ENCODE measurements around the gene GALNT17.
"Not testable (repeated sequence)": the region's sequence is repeated elsewhere in the genome, so short reads cannot be mapped to it uniquely, and the experiment has no call there.

The GALNT17 gene

GRCh38 chr7:71237945-71238344, 106.0 kb downstream of the GALNT17 start:
- no peak for DNase-seq

- no peak for DNase-seq
Observed at GRCh38 chr7:71238581-71239295, 106.8 kb downstream of the GALNT17 start.

GRCh38 chr7:71239586-71240268, 107.8 kb downstream of the GALNT17 start:
- DNase-seq, result peak; percentile 4

GRCh38 chr7:71243736-71244410, 111.9 kb downstream of the GALNT17 start:
- no peak for DNase-seq

- no peak for DNase-seq
Observed at GRCh38 chr7:71245038-71245437, 113.1 kb downstream of the GALNT17 start.

- DNase-seq, result no peak
Observed at GRCh38 chr7:71251706-71252105, 119.8 kb downstream of the GALNT17 start.

- DNase-seq, result no peak
Observed at GRCh38 chr7:71254751-71255150, 122.8 kb downstream of the GALNT17 start.

GRCh38 chr7:71255537-71256178, 123.7 kb downstream of the GALNT17 start:
- no peak for DNase-seq

- DNase-seq, result no peak
Observed at GRCh38 chr7:71261066-71261465, 129.1 kb downstream of the GALNT17 start.

GRCh38 chr7:71262834-71263233, 130.9 kb downstream of the GALNT17 start:
- DNase-seq, result not testable (repeated sequence)

GRCh38 chr7:71264005-71264404, 132.1 kb downstream of the GALNT17 start:
- no peak for DNase-seq

- DNase-seq, result no peak
Observed at GRCh38 chr7:71266912-71267311, 135.0 kb downstream of the GALNT17 start.

GRCh38 chr7:71267734-71268469, 136.0 kb downstream of the GALNT17 start:
- DNase-seq, result no peak

- DNase-seq, result no peak
Observed at GRCh38 chr7:71270558-71270957, 138.6 kb downstream of the GALNT17 start.

- no peak for DNase-seq
Observed at GRCh38 chr7:71271203-71271602, 139.3 kb downstream of the GALNT17 start.

GRCh38 chr7:71272509-71273490, 140.9 kb downstream of the GALNT17 start:
- no peak for DNase-seq

- no peak for DNase-seq
Observed at GRCh38 chr7:71278257-71278656, 146.3 kb downstream of the GALNT17 start.

GRCh38 chr7:71281261-71281660, 149.3 kb downstream of the GALNT17 start:
- no peak for DNase-seq

- DNase-seq, result no peak
Observed at GRCh38 chr7:71283802-71284201, 151.9 kb downstream of the GALNT17 start.

- DNase-seq, result no peak
Observed at GRCh38 chr7:71285571-71286145, 153.7 kb downstream of the GALNT17 start.

GRCh38 chr7:71286336-71286735, 154.4 kb downstream of the GALNT17 start:
- DNase-seq, result no peak
